Activated T-helper 17 cell treated with anti-CD3 and anti-CD28 coated beads, Interleukin-2, amount 50 U/mL, for 72 hours (primary cell): ENCODE measurements around the gene EDNRB. TPM values are rescaled to one million over a fixed set of nuclear protein-coding genes. Genes with fewer than 3 reads are reported as not detected.
"Not testable (repeated sequence)": the region's sequence is repeated elsewhere in the genome, so short reads cannot be mapped to it uniquely, and the experiment has no call there.

ENCODE experiments used
- ATAC-seq: fragments of 150-1000 bp; cut with Tn5 transposase; replicated peaks from 2 replicates; pipeline ENCODE4 v1.10.0; 2021; ENCODE audit warnings: mild to moderate bottlenecking, moderate library complexity
- H3K27ac Mint-ChIP-seq: one replicate; pipeline ENCODE4 v1.8.0; 2022; ENCODE audit warnings: mixed read lengths
- H3K27me3 Mint-ChIP-seq: one replicate; pipeline ENCODE4 v1.8.0; 2022; ENCODE audit warnings: mixed read lengths
- H3K36me3 Mint-ChIP-seq: one replicate; pipeline ENCODE4 v1.8.0; 2022; ENCODE audit warnings: low read depth, mild to moderate bottlenecking, mixed read lengths
- H3K4me1 Mint-ChIP-seq: one replicate; pipeline ENCODE4 v1.8.0; 2022; ENCODE audit warnings: mixed read lengths
- H3K4me3 Mint-ChIP-seq: one replicate; pipeline ENCODE4 v1.8.0; 2022; ENCODE audit warnings: mild to moderate bottlenecking, mixed read lengths
- H3K9me3 Mint-ChIP-seq: one replicate; pipeline ENCODE4 v1.8.0; 2022; ENCODE audit warnings: mixed read lengths
- total RNA-seq, 2 donors: library from RNA; stranded (reverse); gene quantifications; one replicate each; pipeline ENCODE4 v1.2.3, GENCODE V29; 2022

Gene EDNRB
- not detected for total RNA-seq

DNA sequence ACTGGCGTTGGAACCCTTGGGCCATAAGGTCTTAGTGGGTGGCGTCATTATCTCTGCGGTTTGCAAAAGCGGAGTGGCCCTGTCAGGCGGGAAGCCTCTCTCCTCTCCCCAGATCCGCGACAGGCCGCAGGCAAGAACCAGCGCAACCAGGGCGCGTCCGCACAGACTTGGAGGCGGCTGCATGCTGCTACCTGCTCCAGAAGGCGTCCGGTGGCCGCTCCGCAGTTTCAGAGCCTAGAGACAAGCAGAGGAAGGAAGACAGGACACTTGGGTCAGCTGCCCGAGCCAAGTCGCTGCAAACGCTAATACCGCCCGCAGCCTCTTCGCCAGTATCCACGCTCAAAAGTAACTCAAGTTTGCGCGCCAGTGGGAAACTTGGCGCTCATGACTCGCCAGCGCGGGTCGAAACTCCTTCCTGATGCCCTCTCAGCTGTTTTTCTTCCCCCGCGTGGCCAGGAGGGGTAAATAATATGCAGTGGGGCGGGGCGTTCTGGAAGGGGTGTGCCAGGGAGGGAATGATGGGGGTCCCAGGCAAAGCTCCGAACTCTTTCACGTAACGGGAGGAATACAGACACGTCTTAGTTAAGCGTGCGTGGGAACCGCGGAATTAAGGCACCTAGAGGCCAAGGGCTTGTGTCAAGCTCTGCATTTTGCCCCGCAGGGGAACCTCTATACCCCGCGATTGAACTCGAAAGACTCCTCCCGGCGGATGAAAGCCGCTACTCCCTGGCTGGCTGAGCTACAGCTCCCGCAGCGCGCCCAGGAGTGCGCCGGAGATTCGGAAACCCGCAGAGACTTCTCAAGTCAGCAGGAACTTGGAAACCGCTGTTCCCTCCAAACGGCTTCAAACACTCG lies at the start of gene EDNRB:
Gene EDNRB (minus strand): TSS at position 441 of the 855 bp plus-strand sequence. CDS start 258 bp downstream, at position 183.
- Mint-ChIP-seq H3K4me1 (no peaks in the 10 kb centered on the region), H3K27ac (no peak within 1 kb of the TSS), H3K4me3 (no peak within 1 kb of the TSS), H3K36me3 (no peaks in the 10 kb centered on the region), H3K9me3 (no peaks in the 10 kb centered on the region), H3K27me3 (peaks cover 30% of the 10 kb centered on the region)
- no peak for ATAC-seq

DNA sequence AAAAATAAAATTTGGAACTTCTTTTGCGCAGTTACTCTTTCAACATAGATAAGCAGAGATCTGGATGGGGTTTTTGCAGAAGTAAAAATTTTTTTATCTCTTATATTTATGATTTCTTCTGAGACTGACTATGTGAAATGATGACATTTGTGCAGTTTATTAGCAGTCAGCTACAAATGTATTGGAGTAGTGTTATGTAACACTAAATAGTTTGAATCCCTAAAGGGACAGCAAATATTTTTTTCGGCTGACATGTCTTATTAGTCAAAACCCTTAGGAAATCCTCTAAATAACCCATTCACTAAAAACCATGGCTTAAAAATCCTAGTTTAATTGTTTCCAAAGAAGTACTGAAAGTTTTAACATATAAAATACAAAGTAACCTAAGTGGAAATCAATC lies 48.0 kb upstream of the EDNRB start:
- no peak for ATAC-seq
- Mint-ChIP-seq H3K4me1 (no peaks in the 10 kb centered on the region), H3K27me3 (no peaks in the 10 kb centered on the region), H3K27ac (no peak overlapping the region), H3K9me3 (no peaks in the 10 kb centered on the region), H3K4me3 (no peak overlapping the region), H3K36me3 (no peaks in the 10 kb centered on the region)

DNA sequence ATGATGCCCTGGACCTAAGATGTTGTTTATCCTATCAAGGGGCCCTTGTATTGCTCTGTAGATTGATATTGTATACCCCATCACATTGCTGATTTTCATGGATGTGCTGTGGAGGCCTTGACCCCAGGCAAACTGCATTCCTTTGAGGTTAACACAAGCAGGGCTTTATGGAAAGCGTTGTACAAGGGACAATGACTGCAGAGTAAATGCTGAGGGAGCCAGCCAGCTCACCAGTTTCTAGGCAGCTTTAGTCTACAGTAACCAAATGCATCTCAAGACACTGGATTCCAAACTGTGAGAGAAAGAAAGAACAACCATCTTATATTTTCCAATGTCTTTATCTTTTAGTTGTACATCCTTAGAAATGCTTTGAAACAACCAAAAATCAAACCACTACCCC lies 34.1 kb upstream of the EDNRB start:
- Mint-ChIP-seq H3K27ac (no peak overlapping the region), H3K9me3 (no peaks in the 10 kb centered on the region), H3K4me3 (no peak overlapping the region), H3K27me3 (peaks cover 11% of the 10 kb centered on the region), H3K4me1 (no peaks in the 10 kb centered on the region), H3K36me3 (no peaks in the 10 kb centered on the region)
- no peak for ATAC-seq

DNA sequence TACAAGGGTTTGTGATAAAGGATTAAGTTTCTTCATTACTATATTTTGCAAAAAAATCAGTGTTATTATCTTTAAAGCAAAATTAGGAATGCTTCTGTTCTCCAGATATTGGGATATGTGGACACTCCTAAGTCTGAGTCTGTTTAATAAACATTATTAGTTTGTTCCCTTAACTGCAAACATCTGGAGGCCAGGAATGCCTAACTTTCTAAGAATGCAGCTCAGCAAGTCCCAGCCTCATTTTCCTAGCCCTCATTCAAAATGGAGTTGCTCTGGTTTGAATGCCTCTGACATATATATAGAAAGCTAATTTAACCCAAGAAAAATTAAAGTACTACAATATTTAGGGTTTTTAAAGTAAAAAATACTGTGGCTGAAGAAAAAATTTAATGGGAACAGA lies 33.6 kb upstream of the EDNRB start:
- no peak for ATAC-seq
- H3K4me3 Mint-ChIP-seq: no peak overlapping the region
- H3K9me3 Mint-ChIP-seq: no peaks in the 10 kb centered on the region
- H3K4me1 Mint-ChIP-seq: no peaks in the 10 kb centered on the region
- H3K27me3 Mint-ChIP-seq: peaks cover 11% of the 10 kb centered on the region
- no peaks in the 10 kb centered on the region for H3K36me3 Mint-ChIP-seq
- H3K27ac Mint-ChIP-seq: no peak overlapping the region

DNA sequence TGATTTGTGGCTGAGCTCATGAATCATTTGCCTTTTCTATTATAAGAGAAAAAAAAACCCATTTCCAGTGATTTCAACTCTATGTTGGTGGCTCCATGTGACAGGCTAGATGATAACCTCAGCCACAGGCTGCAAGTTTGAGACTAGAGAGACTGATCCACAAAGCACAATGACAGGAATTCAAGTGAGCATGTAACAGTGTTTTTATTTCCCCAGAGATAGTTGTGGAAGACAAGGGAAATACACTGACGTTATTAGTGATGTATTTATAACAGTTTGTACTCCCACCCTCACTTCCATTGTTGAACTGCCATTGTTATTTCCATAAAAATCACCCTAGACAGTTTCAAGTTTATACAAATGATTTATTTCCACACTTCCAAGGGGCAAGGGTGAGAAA lies 27.9 kb upstream of the EDNRB start:
- H3K4me3 Mint-ChIP-seq: no peak overlapping the region
- H3K4me1 Mint-ChIP-seq: no peaks in the 10 kb centered on the region
- ATAC-seq: no peak
- H3K27ac Mint-ChIP-seq: no peak overlapping the region
- H3K36me3 Mint-ChIP-seq: no peaks in the 10 kb centered on the region
- H3K27me3 Mint-ChIP-seq: peaks cover 9% of the 10 kb centered on the region
- H3K9me3 Mint-ChIP-seq: no peaks in the 10 kb centered on the region

DNA sequence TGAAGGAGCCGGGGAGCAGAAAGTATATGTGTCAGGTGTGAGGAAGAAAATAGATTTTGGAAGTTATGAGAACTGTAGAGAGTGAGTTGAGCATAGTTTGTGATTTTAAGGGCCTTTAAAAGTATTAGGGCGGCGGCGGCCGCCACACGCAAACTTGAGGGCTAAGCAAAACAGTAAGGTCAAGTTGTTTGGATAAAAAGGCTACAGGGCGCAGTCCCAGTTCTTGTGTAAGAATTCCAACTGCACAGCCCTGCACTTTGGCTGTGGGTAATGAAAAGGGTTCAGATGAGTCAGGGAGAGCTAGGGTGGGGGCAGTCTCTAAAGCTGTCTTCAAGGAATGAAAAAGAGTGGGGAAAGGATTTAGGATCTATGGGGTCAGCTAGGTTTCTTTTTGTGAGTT lies 16.4 kb upstream of the EDNRB start:
- H3K27me3 Mint-ChIP-seq, H3K36me3 Mint-ChIP-seq, ATAC-seq, H3K4me3 Mint-ChIP-seq, H3K9me3 Mint-ChIP-seq, H3K27ac Mint-ChIP-seq, H3K4me1 Mint-ChIP-seq: not testable (repeated sequence)

DNA sequence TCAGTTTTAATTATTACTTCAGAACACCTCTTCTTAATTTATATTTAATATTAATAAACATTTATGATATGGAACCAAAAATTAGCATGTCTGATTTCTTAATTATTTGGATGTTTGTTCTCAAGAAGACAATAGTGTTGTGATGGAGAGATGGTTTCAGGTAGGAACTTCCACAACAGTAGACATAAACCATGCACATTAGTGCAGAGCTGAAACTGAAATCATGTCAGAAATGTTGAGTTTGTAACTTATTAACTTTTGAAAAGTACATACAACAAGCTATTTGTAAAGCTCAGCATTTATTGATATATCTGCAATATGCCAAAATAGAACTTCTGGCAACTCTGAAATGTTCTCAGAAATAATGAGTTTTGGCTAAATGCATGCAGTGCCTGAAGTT lies 11.8 kb upstream of the EDNRB start:
- H3K27me3 Mint-ChIP-seq: peaks cover 15% of the 10 kb centered on the region
- no peak overlapping the region for H3K4me3 Mint-ChIP-seq
- peaks cover 4% of the 10 kb centered on the region for H3K4me1 Mint-ChIP-seq
- no peaks in the 10 kb centered on the region for H3K9me3 Mint-ChIP-seq
- ATAC-seq: no peak
- H3K27ac Mint-ChIP-seq: no peak overlapping the region
- no peaks in the 10 kb centered on the region for H3K36me3 Mint-ChIP-seq

DNA sequence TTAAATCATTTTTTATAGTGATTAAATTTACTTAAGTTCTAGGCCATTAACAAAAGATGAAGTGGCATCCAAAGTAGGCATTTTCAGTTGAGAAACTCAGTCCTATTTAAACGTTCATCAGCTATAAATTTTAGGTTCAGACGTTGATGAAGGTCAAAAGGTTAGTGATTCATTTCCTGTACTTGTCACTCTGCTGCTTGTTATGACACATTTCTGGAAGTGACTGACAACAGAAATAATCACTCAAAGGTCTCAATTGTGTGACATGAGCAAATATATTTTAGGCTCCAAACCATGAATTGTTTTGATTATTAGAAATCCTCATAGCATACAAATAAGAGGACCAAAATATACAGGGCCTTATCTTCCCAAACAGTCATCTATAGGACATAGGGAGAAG lies 10.3 kb upstream of the EDNRB start:
- H3K27ac Mint-ChIP-seq: peak overlapping the region; percentile 50
- peak overlapping the region; percentile 36 for H3K4me3 Mint-ChIP-seq
- no peaks in the 10 kb centered on the region for H3K9me3 Mint-ChIP-seq
- H3K4me1 Mint-ChIP-seq: peaks cover 4% of the 10 kb centered on the region
- peaks cover 23% of the 10 kb centered on the region for H3K27me3 Mint-ChIP-seq
- ATAC-seq: peak; percentile 92
- H3K36me3 Mint-ChIP-seq: no peaks in the 10 kb centered on the region

DNA sequence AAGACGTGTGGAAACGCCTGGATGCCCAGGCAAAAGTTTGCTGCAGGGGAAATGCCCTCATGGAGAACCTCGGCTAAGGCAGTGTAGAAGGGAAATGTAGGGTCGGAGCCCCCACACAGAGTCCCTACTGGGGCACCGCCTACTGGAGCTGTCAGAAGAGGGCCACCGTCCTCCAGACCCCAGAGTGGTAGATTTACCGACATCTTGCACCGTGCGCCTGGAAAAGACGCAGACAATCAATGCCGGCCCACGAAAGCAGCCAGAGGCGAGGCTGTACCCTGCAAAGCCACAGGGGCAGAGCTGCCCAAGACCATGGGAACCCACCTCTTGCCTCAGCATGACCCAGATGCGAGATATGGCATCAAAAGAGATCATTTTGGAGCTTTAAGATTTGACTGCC lies 7.0 kb upstream of the EDNRB start:
- H3K4me1 Mint-ChIP-seq: peaks cover 4% of the 10 kb centered on the region
- no peaks in the 10 kb centered on the region for H3K36me3 Mint-ChIP-seq
- H3K27me3 Mint-ChIP-seq: peaks cover 27% of the 10 kb centered on the region
- H3K27ac Mint-ChIP-seq: no peak overlapping the region
- no peak for ATAC-seq
- no peak overlapping the region for H3K4me3 Mint-ChIP-seq
- no peaks in the 10 kb centered on the region for H3K9me3 Mint-ChIP-seq

DNA sequence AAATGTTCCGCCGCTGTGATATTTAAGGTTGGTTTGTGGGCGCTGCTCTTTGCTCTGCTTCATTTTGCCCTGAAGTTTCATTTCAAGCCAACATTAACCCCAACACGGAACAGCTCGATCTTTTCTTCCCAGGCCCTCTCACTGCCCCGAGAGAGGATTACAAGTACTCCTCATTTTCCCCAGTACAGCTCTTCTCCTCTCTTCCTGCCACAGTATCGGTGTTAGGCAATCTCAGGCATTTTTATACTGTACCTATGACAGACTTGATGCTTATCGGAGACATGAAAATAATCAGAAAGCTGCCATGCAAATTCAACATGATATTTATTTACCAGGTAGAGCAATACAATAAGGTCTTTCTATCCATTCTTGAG lies 1.3 kb upstream of the EDNRB start:
- Mint-ChIP-seq H3K9me3 (no peaks in the 10 kb centered on the region), H3K36me3 (no peaks in the 10 kb centered on the region), H3K27ac (no peak overlapping the region), H3K4me1 (no peaks in the 10 kb centered on the region), H3K27me3 (peaks cover 37% of the 10 kb centered on the region), H3K4me3 (no peak overlapping the region)
- no peak for ATAC-seq

DNA sequence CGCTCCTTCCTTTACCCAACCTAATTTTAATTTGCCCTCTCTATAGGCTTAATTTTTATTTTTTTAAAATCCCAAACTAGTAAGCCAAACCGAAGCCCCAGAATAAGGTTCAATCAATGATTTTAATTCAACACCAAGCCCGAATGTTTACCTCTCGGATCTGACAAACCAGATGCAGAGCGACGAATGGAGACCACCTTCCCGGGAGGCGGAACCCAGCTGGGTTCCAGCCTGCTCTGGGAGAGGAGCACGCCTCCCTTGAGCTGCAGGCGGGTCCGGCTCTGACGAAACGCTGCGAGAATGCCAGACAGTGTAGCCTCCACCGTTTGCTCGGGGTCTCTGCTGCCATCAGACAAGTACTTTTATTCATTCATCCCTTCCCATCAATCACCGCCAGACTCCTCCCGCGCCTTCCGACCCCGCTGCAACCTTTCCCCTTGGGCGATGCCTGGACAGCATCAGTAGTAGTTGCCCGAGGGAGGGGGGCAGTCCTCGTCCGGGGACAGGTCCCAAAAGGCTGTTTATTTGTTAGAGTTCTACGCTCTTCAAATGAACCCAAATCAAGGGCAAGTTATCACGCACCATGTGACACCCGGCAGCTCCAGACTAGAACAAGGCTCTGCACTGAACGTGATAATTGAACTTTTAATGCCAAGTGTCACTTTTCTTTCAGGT lies 752 bp upstream of the EDNRB start:
- peaks cover 34% of the 10 kb centered on the region for H3K27me3 Mint-ChIP-seq
- H3K4me3 Mint-ChIP-seq: no peak overlapping the region
- no peaks in the 10 kb centered on the region for H3K36me3 Mint-ChIP-seq
- no peaks in the 10 kb centered on the region for H3K9me3 Mint-ChIP-seq
- H3K4me1 Mint-ChIP-seq: no peaks in the 10 kb centered on the region
- no peak overlapping the region for H3K27ac Mint-ChIP-seq
- no peak for ATAC-seq

DNA sequence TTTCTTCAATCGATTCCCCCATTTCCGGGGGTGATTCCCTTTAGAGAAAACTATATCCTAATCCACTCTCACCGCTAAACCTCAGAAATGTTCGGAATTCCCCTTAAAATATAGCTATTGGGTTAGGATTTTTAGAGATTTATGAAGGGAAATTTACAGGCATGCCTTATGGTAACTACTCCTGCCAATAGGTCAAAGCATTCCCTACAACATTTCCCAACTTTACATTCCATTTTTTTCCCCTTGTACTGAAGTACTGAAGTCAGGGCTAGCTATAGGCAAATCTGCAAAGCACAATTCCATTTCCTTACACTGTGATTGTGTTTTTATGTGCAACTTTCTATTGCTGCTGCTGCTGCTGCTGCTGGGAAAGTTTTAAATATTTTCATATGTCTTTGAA lies 2.1 kb downstream of the EDNRB start:
- Mint-ChIP-seq H3K27me3 (peaks cover 26% of the 10 kb centered on the region), H3K27ac (no peak overlapping the region), H3K9me3 (no peaks in the 10 kb centered on the region), H3K4me1 (no peaks in the 10 kb centered on the region), H3K36me3 (no peaks in the 10 kb centered on the region), H3K4me3 (no peak overlapping the region)
- ATAC-seq: no peak

DNA sequence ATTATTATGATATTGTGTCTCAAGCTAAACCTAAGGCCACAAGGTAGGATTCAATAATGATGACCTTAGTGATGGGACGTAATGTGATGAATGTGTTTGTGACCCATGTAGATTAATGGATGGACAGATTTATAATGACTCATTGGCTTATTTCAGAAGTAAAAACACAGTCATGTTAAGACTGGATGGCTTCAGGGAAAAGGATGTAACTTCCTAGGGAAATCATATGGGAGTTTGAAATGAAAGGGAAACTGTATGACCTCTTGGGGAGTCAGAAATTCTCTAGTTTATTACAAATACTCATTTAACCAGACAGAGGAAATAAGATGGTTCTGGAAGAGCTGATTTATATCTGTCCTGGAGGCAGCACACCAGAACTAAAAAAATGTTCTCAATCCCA lies 2.9 kb downstream of the EDNRB start:
- Mint-ChIP-seq H3K36me3 (no peaks in the 10 kb centered on the region), H3K27ac (no peak overlapping the region), H3K9me3 (no peaks in the 10 kb centered on the region), H3K27me3 (peaks cover 26% of the 10 kb centered on the region), H3K4me3 (no peak overlapping the region), H3K4me1 (no peaks in the 10 kb centered on the region)
- ATAC-seq: no peak

DNA sequence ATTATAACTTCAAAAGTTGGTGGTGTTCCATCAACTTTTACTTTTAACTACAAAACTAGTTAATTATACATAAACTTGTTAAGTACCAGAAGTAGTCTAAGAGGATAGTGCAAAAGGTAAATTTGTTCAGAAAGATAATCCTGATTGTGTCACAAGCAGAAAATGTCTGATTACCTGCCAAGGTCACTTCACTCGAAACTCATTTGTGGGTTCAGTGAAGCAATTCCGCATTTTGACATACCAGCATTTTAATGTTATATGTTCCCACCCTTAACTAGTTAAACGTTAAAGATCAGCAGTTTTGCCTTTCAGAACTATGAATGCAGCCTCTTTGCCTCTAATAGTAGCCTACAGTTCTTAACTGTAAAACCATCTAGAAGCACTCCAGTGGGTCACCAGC lies 5.6 kb downstream of the EDNRB start:
- no peak overlapping the region for H3K27ac Mint-ChIP-seq
- peaks cover 19% of the 10 kb centered on the region for H3K27me3 Mint-ChIP-seq
- no peaks in the 10 kb centered on the region for H3K9me3 Mint-ChIP-seq
- no peak for ATAC-seq
- no peaks in the 10 kb centered on the region for H3K36me3 Mint-ChIP-seq
- H3K4me1 Mint-ChIP-seq: no peaks in the 10 kb centered on the region
- no peak overlapping the region for H3K4me3 Mint-ChIP-seq

DNA sequence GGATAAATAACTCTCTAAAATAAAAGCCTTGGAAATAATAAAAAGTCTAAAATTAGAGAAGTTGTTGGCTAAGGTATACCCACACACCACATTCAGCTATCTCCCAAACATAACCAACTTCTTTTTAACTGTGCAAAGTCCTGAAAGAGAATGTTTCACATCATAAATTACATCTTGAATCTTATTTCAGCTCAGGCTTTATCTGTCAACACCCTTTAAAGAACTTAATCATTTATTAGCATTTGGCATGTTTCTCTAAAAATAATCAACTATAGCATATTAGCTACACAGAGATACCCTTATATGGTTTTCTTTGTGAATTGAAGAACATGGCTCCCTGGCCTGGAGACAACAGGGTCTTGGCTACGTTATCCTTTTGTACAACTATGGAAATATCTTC lies 6.9 kb downstream of the EDNRB start:
- no peaks in the 10 kb centered on the region for H3K4me1 Mint-ChIP-seq
- no peak overlapping the region for H3K4me3 Mint-ChIP-seq
- no peak overlapping the region for H3K27ac Mint-ChIP-seq
- ATAC-seq: no peak
- no peaks in the 10 kb centered on the region for H3K36me3 Mint-ChIP-seq
- H3K9me3 Mint-ChIP-seq: no peaks in the 10 kb centered on the region
- H3K27me3 Mint-ChIP-seq: peaks cover 9% of the 10 kb centered on the region
